WTC11 (cell line): ENCODE results near the gene HSD3B7. TPM values are rescaled to one million over a fixed set of nuclear protein-coding genes. Genes with fewer than 3 reads are reported as not detected.

ENCODE experiments used
- ATAC-seq: fragments of 200-7000 bp; cut with Tn5 transposase; 2 replicates; pipeline ENCODE4 v1.10.0; 2021; ENCODE audit warnings: mild to moderate bottlenecking, moderate library complexity
- CTCF ChIA-PET: fragments of 300-600 bp; sonication (Branson Sonifier 250); formaldehyde crosslinking; loops from one replicate; lab custom pipeline; 2021; ENCODE audit warnings: antibody characterized with exemption; lab: Charles Lee
- POLR2A ChIA-PET: fragments of 350-600 bp; sonication (Branson Sonifier 250); formaldehyde crosslinking; loops from one replicate; lab custom pipeline; 2021; ENCODE audit warnings: antibody characterized with exemption; lab: Charles Lee
- DNase-seq: peaks from one replicate; pipeline ENCODE4 v3.0.0; 2021; ENCODE audit warnings: low spot score
- H3K27ac Mint-ChIP-seq: 2 replicates; pipeline ENCODE4 v1.8.0; 2021; ENCODE audit warnings: mixed read lengths
- H3K27me3 Mint-ChIP-seq: 2 replicates; pipeline ENCODE4 v1.8.0; 2021; ENCODE audit warnings: low read depth, mild to moderate bottlenecking, moderate library complexity, mixed read lengths
- H3K36me3 Mint-ChIP-seq: 2 replicates; pipeline ENCODE4 v1.8.0; 2021; ENCODE audit warnings: mixed read lengths
- H3K4me1 Mint-ChIP-seq: 2 replicates; pipeline ENCODE4 v1.8.0; 2022; ENCODE audit warnings: mixed read lengths
- H3K4me3 Mint-ChIP-seq: 2 replicates; pipeline ENCODE4 v1.8.0; 2021; ENCODE audit warnings: mild to moderate bottlenecking, moderate library complexity, mixed read lengths
- H3K9me3 Mint-ChIP-seq: 2 replicates; pipeline ENCODE4 v1.8.0; 2021; ENCODE audit warnings: mixed read lengths
- CREB1 ChIP-seq: sonication (generic); formaldehyde crosslinking; IDR thresholded peaks from 2 replicates; pipeline ENCODE4 v1.8.0; 2023; ENCODE audit warnings: mild to moderate bottlenecking, missing genetic modification reagents
- E2F4 ChIP-seq: sonication (generic); formaldehyde crosslinking; IDR thresholded peaks from 2 replicates; pipeline ENCODE4 v1.8.1; 2022; ENCODE audit warnings: low read depth, mild to moderate bottlenecking, moderate library complexity, missing genetic modification reagents, borderline replicate concordance
- ELF4 ChIP-seq: sonication (generic); formaldehyde crosslinking; IDR thresholded peaks from 2 replicates; pipeline ENCODE4 v1.8.1; 2022; ENCODE audit warnings: low read depth, mild to moderate bottlenecking, moderate library complexity, missing genetic modification reagents
- FOXJ3 ChIP-seq: sonication (generic); formaldehyde crosslinking; IDR thresholded peaks from 2 replicates; pipeline ENCODE4 v1.9.0; 2021; ENCODE audit warnings: missing genetic modification reagents, mild to moderate bottlenecking, borderline replicate concordance
- FOXK1 ChIP-seq: sonication (generic); formaldehyde crosslinking; IDR thresholded peaks from 2 replicates; pipeline ENCODE4 v1.8.0; 2022; ENCODE audit warnings: mild to moderate bottlenecking, moderate library complexity, missing genetic modification reagents
- IRF2 ChIP-seq: sonication (generic); formaldehyde crosslinking; IDR thresholded peaks from 2 replicates; pipeline ENCODE4 v1.8.0; 2022; ENCODE audit warnings: low read depth, missing genetic modification reagents, borderline replicate concordance
- JUN ChIP-seq: sonication (generic); formaldehyde crosslinking; IDR thresholded peaks from 2 replicates; pipeline ENCODE4 v1.8.0; 2023; ENCODE audit warnings: mild to moderate bottlenecking, missing genetic modification reagents
- NFE2L1 ChIP-seq: sonication (generic); formaldehyde crosslinking; IDR thresholded peaks from 2 replicates; pipeline ENCODE4 v1.8.1; 2023; ENCODE audit warnings: missing genetic modification reagents
- NR3C1 ChIP-seq: sonication (generic); formaldehyde crosslinking; conservative IDR thresholded peaks from 2 replicates; pipeline ENCODE4 v1.8.1; 2023; ENCODE audit warnings: low read depth, mild to moderate bottlenecking, missing genetic modification reagents
- SMAD4 ChIP-seq: sonication (generic); formaldehyde crosslinking; IDR thresholded peaks from 2 replicates; pipeline ENCODE4 v1.8.0; 2022; ENCODE audit warnings: mild to moderate bottlenecking, missing genetic modification reagents
- TCF7 ChIP-seq: sonication (generic); formaldehyde crosslinking; IDR thresholded peaks from 2 replicates; pipeline ENCODE4 v1.8.0; 2022; ENCODE audit warnings: mild to moderate bottlenecking, low read depth, missing genetic modification reagents, moderate library complexity
- ZNF121 ChIP-seq: sonication (generic); formaldehyde crosslinking; IDR thresholded peaks from 2 replicates; pipeline ENCODE4 v1.8.0; 2023; ENCODE audit warnings: missing genetic modification reagents
- ZNF396 ChIP-seq: fragments of 250-450 bp; sonication (Bioruptor Pico); IDR thresholded peaks from 2 replicates; pipeline ENCODE4 v1.8.0; 2021; ENCODE audit warnings: mild to moderate bottlenecking, moderate library complexity, borderline replicate concordance
- ZNF671 ChIP-seq: fragments of 250-450 bp; sonication (Bioruptor Pico); IDR thresholded peaks from 2 replicates; pipeline ENCODE4 v1.8.0; 2021; ENCODE audit warnings: mild to moderate bottlenecking
- total RNA-seq: library from RNA; stranded (reverse); gene quantifications from 3 replicates; pipeline ENCODE4 v1.2.3, GENCODE V29; 2021
- TF ChIP-seq, protein P1 (sequence below): fragments of 250-450 bp; sonication (Bioruptor Pico); IDR thresholded peaks from 2 replicates; pipeline ENCODE4 v1.9.0; 2021; ENCODE audit warnings: mild to moderate bottlenecking
- TF ChIP-seq, protein P2 (sequence below): sonication (generic); formaldehyde crosslinking; IDR thresholded peaks from 2 replicates; pipeline ENCODE4 v1.8.1; 2022; ENCODE audit warnings: mild to moderate bottlenecking, missing genetic modification reagents, moderate library complexity, borderline replicate concordance
- TF ChIP-seq, protein P3 (sequence below): sonication (generic); formaldehyde crosslinking; IDR thresholded peaks from 2 replicates; pipeline ENCODE4 v1.8.0; 2022; ENCODE audit warnings: mild to moderate bottlenecking, missing genetic modification reagents
- TF ChIP-seq, protein P4 (sequence below): fragments of 250-450 bp; sonication (Bioruptor Pico); IDR thresholded peaks from 2 replicates; pipeline ENCODE4 v1.9.0; 2021; ENCODE audit warnings: mild to moderate bottlenecking, borderline replicate concordance

The HSD3B7 gene
- total RNA-seq, 1 experiment from 2014 or later = 4.5 TPM

GRCh38 chr16:30983898-30984610 lies 953 bp upstream of the HSD3B7 start:
- ChIA-PET POLR2A (interaction anchor here (0.5 to 2.2 kb wide), 7 partner anchors 49 to 290 kb away, joined by 3 to 6 read pairs (median 4); partner anchors contain the start of genes KAT8, STX4, ZNF646 and ZNF668), CTCF (interaction anchor here (0.5 to 5.1 kb wide), 70 partner anchors 8 to 497 kb away, joined by 3 to 83 read pairs (median 5); partner anchors contain the start of genes ARMC5, BCKDK, FBXL19 and KAT8)
- Mint-ChIP-seq H3K27me3 (no peaks in the 10 kb centered on the region), H3K27ac (no peak overlapping the region), H3K9me3 (no peaks in the 10 kb centered on the region), H3K4me1 (peaks cover 6% of the 10 kb centered on the region), H3K4me3 (no peak overlapping the region), H3K36me3 (peaks cover 12% of the 10 kb centered on the region)
- DNase-seq (no peak), ATAC-seq (no peak)
- TF ChIP-seq, protein P1, sequence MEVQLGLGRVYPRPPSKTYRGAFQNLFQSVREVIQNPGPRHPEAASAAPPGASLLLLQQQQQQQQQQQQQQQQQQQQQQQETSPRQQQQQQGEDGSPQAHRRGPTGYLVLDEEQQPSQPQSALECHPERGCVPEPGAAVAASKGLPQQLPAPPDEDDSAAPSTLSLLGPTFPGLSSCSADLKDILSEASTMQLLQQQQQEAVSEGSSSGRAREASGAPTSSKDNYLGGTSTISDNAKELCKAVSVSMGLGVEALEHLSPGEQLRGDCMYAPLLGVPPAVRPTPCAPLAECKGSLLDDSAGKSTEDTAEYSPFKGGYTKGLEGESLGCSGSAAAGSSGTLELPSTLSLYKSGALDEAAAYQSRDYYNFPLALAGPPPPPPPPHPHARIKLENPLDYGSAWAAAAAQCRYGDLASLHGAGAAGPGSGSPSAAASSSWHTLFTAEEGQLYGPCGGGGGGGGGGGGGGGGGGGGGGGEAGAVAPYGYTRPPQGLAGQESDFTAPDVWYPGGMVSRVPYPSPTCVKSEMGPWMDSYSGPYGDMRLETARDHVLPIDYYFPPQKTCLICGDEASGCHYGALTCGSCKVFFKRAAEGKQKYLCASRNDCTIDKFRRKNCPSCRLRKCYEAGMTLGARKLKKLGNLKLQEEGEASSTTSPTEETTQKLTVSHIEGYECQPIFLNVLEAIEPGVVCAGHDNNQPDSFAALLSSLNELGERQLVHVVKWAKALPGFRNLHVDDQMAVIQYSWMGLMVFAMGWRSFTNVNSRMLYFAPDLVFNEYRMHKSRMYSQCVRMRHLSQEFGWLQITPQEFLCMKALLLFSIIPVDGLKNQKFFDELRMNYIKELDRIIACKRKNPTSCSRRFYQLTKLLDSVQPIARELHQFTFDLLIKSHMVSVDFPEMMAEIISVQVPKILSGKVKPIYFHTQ = no peak
- TF ChIP-seq ZNF396 (CRISPR knock-in tag) = no peak
- TF ChIP-seq IRF2 = no peak

GRCh38 chr16:30985401-30986128 lies 558 bp downstream of the HSD3B7 start:
- H3K36me3 Mint-ChIP-seq = peaks cover 9% of the 10 kb centered on the region
- peaks cover 6% of the 10 kb centered on the region for H3K4me1 Mint-ChIP-seq
- no peaks in the 10 kb centered on the region for H3K9me3 Mint-ChIP-seq
- H3K27me3 Mint-ChIP-seq = no peaks in the 10 kb centered on the region
- DNase-seq = peak; percentile 74
- TF ChIP-seq NR3C1 (CRISPR knock-in tag) (no peak), SMAD4 (CRISPR knock-in tag) (no peak), FOXK1 (0 out of 2 replicates have a peak, but pooled peaks have one; percentile 14), NFE2L1 (CRISPR knock-in tag) (peak; percentile 23; the same call in 1 of the 2 replicates), ZNF121 (CRISPR knock-in tag) (peak; percentile 62; the same call in 1 of the 2 replicates), JUN (CRISPR knock-in tag) (no peak), FOXJ3 (no peak), ZNF671 (CRISPR knock-in tag) (no peak), CREB1 (CRISPR knock-in tag) (no peak), E2F4 (CRISPR knock-in tag) (peak; percentile 67; the same call in 1 of the 2 replicates), ELF4 (no peak), TCF7 (CRISPR knock-in tag) (no peak)
- TF ChIP-seq, protein P2, sequence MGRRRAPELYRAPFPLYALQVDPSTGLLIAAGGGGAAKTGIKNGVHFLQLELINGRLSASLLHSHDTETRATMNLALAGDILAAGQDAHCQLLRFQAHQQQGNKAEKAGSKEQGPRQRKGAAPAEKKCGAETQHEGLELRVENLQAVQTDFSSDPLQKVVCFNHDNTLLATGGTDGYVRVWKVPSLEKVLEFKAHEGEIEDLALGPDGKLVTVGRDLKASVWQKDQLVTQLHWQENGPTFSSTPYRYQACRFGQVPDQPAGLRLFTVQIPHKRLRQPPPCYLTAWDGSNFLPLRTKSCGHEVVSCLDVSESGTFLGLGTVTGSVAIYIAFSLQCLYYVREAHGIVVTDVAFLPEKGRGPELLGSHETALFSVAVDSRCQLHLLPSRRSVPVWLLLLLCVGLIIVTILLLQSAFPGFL (CRISPR knock-in tag) = no peak
- TF ChIP-seq, protein P3, sequence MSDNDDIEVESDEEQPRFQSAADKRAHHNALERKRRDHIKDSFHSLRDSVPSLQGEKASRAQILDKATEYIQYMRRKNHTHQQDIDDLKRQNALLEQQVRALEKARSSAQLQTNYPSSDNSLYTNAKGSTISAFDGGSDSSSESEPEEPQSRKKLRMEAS (CRISPR knock-in tag) = peak; percentile 60; the same call in 1 of the 2 replicates
- TF ChIP-seq, protein P4, sequence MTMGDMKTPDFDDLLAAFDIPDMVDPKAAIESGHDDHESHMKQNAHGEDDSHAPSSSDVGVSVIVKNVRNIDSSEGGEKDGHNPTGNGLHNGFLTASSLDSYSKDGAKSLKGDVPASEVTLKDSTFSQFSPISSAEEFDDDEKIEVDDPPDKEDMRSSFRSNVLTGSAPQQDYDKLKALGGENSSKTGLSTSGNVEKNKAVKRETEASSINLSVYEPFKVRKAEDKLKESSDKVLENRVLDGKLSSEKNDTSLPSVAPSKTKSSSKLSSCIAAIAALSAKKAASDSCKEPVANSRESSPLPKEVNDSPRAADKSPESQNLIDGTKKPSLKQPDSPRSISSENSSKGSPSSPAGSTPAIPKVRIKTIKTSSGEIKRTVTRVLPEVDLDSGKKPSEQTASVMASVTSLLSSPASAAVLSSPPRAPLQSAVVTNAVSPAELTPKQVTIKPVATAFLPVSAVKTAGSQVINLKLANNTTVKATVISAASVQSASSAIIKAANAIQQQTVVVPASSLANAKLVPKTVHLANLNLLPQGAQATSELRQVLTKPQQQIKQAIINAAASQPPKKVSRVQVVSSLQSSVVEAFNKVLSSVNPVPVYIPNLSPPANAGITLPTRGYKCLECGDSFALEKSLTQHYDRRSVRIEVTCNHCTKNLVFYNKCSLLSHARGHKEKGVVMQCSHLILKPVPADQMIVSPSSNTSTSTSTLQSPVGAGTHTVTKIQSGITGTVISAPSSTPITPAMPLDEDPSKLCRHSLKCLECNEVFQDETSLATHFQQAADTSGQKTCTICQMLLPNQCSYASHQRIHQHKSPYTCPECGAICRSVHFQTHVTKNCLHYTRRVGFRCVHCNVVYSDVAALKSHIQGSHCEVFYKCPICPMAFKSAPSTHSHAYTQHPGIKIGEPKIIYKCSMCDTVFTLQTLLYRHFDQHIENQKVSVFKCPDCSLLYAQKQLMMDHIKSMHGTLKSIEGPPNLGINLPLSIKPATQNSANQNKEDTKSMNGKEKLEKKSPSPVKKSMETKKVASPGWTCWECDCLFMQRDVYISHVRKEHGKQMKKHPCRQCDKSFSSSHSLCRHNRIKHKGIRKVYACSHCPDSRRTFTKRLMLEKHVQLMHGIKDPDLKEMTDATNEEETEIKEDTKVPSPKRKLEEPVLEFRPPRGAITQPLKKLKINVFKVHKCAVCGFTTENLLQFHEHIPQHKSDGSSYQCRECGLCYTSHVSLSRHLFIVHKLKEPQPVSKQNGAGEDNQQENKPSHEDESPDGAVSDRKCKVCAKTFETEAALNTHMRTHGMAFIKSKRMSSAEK = no peak
- POLR2A ChIA-PET = interaction anchor here (0.5 to 1.8 kb wide), 8 partner anchors 12 to 291 kb away, joined by 3 to 6 read pairs (median 5); partner anchors contain the start of genes SETD1A, ZNF646 and ZNF668
- 0 out of 2 replicates have a peak overlapping the region, but pooled peaks have one; percentile 27 for H3K27ac Mint-ChIP-seq
- peak; percentile 62 for ATAC-seq
- peak overlapping the region; percentile 61 for H3K4me3 Mint-ChIP-seq
- CTCF ChIA-PET = interaction anchor here (0.5 to 5.1 kb wide), 52 partner anchors 10 to 955 kb away, joined by 3 to 83 read pairs (median 8); partner anchors contain the start of genes ARMC5, BCKDK, KAT8 and PRSS8
